RPMI8226 (cell line): ENCODE data around the gene PTPN6.

Source experiments
- DNase-seq: peaks from one replicate; pipeline ENCODE4 v3.0.0-alpha.2; 2015

Gene PTPN6

DNA sequence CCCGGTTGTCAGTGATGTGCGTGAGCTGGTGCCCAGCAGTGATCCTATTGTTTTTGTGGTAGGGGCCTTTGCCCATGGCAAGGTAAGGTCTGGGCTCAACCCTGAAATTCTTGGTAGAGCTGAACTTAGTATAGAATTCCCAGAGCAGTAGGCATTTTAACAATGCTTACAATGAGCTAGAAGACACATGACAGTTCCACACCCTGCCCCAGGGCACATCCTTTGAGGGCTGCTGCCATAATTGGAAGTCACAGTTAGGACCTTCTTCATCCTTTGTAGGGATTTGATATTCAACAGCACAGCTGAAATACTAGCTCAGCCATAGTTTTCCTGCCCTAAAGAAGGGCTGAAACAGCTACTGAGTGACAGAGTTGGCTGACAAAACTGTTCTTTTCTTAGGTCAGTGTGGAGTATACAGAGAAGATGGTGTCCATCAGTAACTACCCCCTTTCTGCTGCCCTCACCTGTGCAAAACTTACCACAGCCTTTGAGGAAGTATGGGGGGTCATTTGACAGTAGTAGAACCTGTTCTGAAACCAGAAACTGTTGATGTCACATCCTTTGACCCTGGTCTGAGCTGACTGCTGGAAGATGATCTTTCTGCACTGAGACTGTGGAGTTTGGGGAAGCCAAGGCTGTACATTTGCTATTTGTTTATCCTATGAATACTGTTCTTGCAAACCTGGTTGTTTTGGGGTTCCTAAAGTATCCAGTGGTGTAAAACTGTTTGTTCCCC lies 24.3 kb downstream of the PTPN6 start:
- no peak for DNase-seq

DNA sequence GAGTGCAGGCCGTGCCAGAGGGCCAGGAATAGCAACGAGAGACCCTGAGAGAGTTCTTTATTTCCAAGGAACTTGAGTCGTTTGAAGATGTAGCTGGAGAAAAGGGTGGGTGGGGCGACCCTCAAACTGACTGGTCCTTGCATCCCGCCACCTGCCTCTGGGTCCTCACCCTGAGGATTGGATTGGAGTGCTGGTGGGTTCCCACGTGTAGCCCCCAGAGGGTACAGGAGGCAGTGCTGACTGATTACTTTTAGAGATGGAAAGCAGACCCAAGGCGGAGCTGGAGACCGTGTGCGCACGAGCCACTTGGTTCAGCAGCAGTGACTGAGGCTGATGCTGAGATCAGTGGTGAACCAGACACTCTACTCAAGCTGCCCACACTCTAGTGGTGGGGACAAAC lies 26.5 kb downstream of the PTPN6 start:
- DNase-seq: no peak

DNA sequence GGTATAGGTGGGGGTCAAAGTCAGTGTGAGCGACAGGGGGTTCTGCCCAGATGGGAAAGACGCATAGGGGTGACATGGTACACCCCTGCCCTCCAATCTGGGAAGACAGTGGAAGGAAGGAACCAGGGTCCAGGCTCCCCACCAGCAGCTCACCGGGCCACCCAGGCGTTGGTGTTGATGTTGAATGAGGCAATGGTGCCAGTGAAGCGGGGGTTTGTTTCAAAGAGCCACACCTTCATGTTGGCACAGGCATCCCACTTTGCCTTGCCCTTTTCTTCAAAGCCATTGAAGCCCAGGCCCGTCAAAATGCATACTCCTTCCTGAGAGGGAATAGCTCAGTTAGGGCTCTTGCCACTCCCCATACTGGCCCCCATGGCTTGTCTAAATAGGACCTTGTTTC lies 27.0 kb downstream of the PTPN6 start:
- no peak for DNase-seq

DNA sequence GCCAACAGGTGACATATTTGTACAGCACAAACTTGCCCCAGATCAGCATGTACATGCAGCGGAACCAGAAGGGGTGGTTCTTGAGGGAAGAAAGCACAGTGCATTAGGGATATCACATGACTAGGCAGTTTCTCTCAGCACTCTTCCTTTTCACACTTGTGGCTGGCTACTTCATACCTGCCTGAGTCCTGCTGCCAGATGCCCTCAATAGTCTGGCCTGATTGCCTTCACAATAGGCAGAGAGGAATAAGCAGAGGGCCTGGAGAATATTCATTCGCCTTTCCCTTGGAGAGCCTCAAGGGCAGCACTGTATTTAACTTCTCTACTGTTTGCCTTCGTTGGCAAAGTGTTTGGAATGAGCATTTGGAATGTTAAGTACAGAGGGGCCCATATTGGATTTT lies 27.5 kb downstream of the PTPN6 start:
- DNase-seq: no peak

DNA sequence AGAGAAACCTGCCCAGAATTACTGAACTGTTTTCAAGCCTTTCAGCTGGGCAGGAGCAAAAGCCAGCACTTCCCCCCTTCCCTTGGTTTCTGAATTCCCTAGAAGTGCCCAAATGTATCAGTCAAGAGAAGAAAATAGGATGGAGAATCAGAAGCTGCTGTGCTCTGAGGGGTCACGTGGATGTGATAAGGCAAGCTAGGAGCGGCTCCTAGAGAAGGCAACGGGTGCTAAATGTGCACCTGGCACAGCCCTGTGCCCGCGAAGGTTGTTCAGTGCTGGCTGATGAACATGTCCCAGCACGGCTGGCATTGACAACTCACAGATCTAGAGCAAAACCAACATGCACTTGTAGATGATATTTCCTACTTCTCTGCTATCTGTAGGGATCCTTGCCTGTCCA lies 27.9 kb downstream of the PTPN6 start:
- no peak for DNase-seq

DNA sequence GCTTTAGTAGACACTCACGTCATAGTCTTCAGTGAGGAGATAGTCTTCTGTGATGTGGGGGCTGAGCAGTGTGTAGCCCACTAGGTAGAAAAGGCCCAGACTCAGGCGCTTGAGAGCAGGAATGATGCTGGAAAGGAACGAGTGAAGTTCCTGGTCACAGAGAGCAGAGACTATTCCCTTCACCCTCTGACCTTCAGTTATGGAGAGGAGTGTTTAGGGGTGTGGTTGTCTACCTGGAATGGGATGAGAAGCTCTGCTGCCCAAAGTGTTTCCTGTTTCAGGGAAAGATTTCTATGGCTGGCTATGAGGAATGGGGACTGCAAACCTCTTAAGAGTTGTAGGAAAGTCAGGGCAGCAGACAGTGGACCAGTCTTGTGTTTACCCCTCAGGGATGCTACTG lies 28.3 kb downstream of the PTPN6 start:
- DNase-seq: no peak

DNA sequence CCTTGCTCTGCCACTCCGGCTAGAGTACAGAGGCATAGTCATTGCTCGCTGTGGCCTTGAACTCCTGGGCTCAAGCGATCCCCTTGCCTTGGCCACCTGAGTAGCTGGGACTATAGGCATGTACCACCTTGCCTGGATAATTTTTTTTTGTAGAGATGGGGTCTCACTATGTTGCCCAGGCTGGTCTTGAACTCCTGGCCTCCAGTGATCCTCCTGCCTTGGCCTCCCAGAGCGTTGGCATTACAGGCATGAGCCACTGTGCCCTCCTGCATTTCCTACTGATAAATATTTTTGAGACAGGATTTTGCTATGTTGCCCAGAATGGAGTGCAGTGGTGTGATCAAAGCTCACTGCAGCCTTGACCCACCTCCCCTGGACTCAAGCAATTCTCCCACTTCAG lies 28.9 kb downstream of the PTPN6 start:
- no peak for DNase-seq

DNA sequence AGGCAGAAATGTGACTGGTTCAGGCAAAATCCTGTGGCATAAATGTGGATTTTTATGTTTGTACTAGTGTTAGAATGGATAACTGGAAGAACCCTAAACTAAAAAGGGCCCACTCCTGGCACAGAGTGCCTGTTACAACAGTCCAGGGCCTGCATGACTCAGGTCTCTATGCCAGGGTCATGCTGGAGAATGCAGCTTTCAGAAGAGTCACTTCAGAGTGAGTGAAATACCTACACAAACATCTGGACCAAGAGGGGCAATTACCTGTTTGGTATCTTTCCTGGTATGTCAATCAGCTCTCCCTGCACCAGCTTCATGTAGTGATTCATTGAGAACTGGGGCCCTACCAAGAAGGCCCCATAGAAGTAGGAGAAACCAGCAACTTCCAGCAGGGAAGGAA lies 29.6 kb downstream of the PTPN6 start:
- DNase-seq: no peak

DNA sequence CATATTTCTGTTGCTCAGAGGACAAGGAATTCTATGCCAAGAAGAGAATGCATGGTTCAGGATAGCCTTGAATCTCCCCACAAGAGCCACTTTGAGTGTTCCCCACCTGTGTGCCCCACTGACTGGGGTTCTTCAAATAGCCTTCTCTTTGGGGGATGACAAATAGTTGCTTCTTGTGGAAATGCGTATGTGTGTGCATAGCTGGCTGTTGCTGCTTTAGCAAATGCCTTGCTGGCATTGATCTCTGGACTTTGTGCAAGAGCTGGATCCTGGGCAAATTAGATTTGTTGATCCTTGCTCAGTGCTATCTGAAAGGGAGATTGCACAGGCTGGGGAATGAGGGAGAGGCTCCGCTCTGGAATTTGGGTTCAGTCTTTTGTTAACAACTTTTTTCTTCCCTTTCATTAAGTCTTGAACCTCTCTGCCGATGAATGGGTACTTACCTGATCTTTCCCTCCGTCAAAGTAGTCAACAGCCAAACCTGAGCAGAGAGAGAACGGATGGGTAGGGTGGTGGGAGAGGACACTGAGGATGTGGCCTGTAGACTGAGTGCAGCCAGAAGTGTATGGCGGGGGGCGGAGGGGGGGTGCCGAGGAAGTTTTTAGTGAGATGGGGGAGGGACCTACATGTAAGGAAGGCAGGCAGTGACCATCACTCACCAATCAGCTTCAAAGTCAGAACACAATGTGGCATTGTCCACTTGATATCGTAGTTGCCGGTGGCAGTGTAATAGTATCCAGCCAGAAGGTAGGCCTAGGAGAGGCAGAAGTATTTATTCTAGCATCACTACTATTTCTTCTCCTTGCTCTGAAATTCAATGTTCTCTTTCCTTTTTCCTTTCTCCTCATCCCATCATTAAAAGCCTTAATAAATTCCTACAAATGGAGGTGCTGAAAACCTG lies 30.2 kb downstream of the PTPN6 start:
- no peak for DNase-seq

DNA sequence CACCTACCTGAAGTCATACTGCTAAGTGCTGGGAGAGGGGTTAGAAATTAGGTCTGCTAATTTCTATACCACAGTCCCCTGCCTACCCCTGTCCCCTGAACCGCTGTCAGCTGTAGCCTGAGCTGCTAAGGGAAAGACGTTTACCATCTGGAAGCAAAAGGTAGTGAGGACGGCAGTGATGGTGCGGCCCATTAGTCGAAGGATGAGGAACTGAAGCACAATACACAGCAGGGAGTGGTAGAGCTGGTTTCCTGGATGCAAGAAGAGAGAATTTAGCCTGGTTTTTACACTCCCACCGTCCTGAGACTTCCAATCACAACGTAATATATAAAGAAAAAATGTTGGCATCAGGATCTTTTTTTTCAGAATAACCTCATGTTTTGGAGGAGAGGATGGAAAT lies 31.4 kb downstream of the PTPN6 start:
- DNase-seq: no peak

DNA sequence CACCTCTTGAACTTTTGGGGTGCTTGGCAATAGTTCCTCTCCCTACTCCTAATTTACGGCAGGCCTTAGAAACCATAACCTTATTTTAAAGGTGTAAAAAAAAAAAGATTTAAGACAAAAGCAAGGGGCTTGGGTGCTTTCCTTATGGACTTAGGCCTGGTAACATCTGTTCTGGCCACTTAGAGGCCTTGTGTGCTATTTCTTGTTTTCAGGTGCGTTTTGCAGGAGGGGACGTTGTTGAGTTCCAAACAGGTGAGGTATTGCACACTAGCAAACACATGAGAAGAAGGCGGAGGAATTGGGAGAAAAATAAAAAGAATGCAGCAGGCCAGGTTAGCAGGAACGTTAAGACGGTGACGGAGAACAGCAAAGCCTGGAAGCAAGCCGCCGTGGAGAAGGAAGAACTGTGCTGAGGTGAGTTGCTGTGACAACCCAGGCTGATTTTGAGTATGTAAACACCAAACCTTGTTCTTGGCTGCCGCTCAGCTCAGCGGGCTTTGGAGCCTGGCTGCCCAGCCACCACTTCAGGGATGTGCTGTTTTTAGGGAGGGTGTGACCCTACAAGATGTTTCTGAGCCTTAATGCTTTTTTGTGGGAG lies 36.9 kb downstream of the PTPN6 start:
- no peak for DNase-seq

DNA sequence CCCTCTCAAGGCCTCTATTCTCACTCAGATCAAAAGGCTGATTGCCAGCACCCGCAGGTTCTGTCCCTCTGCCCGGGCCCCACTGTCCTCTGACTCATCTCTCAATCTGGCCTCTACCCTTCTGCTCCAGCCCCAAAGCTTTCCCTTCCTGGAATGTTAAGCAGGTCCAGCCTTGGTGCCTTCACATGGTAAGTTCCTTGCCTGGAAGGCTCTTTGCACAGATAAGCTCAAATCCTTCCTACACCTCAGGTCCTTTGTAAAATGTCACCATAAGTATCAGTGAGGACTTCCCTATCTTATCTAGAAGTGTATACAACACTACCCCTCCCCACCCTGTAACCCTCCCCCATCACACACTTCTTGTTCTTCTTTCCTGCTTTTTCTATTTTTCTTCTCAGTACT lies 44.9 kb downstream of the PTPN6 start:
- no peak for DNase-seq

DNA sequence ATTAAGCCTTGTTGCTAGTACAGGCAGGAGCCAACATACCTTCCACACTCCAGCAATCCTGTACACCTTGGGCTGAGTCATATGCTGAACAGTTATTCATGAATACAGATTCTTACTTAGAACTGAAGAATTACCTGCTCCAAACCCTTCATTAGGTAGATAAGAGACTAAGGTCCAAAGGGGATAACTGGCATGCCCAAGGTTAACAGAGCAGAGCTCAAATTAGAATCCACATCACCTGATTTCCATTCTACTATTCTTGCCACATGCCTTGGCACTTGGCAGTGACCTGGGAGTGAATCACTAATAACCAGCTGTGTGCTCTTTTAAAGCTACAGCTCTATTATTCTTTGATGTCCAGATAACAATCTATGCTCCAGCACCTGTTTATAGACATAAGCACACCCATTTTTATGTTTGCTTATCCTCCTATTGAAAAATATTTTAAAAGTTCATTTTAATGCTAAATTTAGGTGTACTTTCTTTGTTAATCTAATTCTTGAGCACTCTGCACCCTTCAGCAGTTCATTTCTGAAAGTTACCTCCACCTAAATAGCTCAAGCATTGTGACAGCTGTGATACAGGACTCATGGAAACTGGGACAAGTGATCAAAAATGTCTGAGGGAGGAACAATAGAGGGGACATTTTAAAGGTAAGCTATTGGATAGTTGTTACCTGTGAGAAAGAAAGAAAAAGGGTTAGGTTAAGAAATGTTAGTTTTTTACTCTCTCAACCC lies 47.7 kb downstream of the PTPN6 start:
- no peak for DNase-seq

DNA sequence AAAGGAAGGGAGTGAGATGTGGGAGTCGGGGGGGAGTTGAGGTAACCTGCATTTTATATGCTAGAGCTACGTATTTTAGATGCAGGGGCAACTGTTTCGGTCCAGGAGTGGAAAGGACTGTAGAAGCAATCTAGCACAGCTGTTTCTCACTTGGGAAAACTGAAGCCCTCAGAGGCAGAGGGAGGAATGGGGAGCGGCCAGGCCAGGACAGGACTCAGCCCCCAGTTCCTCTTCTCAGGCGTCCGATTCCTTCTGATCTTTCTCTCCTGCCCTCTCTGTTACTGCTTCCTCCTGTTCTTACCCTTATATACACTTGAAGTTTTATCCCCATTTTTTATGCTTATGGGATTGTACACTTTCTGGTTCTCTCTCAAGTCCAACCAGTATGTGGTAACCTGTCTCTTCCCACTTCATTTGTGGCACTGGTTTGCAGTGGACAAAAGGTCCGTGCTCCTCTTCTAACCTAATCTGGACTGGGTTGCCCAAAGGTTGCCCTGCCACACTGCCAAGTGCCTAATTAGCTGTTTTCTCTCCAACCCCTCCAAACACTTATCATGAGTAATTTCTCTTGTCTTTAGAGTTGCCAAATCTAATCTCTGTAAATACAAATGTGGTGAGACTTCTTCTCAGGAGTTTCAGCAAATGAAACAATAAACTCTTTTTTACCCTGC lies 50.9 kb downstream of the PTPN6 start:
- no peak for DNase-seq

DNA sequence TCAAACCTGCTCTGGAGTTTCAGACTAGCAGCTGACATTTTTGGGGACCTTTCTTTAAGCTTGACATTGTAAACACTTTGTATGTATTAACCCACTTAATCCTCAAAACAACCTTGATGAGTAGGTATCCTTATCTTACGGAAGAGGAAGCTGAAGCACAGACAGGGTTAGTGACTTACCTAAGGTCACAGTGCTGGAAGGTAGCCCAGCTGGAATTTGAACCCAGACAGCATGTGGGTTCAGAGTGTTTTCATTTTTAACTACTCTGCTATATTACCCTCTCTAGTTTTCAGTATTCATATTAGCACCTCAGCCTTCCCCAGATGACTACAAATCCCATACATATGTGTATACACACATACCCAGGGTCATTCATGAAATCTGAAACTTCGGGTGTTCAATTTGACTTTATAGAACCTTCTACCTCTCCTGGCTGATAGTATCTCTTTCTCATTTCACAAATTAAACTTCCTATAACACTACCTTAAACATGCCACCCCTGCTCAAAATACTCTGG lies 53.2 kb downstream of the PTPN6 start:
- DNase-seq: no peak

DNA sequence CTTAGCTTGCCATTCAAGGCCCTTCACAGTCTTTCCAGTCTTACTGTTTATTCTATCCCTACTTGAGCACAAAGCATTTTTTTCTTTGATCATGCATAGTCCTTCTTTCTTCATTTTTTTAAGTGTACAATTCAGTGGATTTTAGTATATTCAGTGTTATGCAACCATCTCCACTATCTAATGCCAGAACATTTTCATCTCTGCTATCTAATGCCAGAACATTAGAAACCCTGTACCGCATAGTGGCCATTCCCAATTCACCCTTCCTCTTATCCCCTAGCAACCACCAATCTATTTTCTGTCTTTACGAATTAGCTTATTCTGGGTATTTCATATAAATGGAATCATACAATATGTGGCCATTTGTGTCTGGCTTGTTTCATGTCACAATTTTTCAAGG lies 53.7 kb downstream of the PTPN6 start:
- DNase-seq: no peak

DNA sequence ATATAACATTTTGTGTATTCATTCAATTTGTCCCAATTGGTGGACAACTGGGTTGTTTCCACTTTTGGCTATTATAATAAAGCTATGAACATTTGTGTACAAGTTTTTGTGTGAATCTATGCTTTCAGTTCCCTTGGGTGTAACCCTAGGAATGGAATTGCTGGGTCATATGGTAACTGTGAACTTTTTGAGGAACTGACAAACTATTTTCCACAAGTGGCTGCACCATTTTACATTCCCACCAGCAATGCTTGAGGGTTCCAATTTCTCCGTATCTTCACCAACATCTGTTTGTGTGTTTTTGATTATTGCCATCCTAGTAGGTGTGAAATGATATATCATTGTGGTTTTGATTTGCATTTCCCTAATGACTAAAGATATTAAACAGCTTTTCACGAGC lies 54.2 kb downstream of the PTPN6 start:
- no peak for DNase-seq

DNA sequence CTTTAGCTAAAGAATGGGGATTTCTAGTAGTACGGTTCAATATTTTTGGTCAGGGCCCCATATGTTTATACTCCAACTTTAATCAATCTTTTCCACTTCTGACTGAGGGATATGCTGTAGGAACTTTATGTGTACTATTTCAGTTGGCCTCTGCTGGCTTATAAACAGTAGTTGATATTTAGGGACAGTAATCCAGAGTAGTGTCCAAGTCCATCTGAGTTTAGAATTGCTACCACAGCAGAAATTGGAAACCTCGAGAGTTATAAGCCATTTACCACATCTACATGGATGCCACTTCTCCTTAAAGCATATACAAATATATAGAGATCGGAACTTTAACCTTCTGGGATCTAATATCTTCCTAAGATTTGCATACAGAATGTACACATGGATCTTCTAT lies 55.5 kb downstream of the PTPN6 start:
- no peak for DNase-seq

DNA sequence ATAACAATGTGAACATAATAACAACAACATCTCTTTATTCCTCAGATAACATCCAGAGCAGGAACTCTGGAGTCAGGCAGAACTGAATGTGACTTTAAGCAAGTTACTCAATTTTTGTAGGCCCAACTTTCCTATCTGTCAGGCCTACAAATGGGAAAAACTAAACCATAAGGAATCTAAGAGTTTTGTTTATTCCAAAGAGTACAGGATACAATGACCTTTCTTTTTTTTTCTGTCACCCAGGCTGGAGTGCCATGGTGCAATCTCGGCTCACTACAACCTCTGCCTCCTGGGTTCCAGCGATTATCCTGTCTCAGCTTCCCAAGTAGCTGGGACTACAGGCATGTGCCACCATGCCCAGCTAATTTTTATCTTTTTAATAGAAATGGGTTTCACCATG lies 57.7 kb downstream of the PTPN6 start:
- no peak for DNase-seq

DNA sequence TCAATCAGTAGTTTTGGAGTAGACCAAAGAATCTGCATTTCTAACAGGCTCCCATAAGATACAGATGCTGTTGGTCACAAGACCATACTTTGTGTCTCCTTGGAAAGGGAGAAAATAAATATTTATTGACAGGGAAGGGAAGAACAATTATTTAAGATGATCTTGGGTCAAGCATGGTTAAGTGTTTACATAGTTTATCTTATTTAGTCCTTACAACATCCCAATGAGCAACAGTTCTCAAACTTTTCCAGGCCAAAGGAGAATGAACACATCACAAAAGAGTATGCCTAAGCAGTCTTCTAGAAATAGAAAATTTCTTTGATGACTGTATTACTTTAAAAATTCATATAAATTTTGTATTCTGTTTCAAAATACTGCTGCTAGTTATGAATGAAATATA lies 58.4 kb downstream of the PTPN6 start:
- DNase-seq: no peak
